Thyroid gland (tissue), 4 donors: ENCODE results near the gene TAP1.

ENCODE experiments used
- POLR2A ChIP-seq, 2 donors: fragments of 450-650 bp; IDR thresholded peaks; one replicate each; pipeline ENCODE4 v1.6.1; 2017; ENCODE audit warnings: antibody characterized with exemption in 2 of 2, mild to moderate bottlenecking in 2 of 2, moderate library complexity in 1 of 2
- TF ChIP-seq, protein P1 (sequence below), 6 experiments: fragments of 200-600 bp in 3 of 6; fragments of 450-650 bp in 3 of 6; sonication (generic) in 3 of 6; IDR thresholded peaks; one replicate each; pipeline ENCODE4 v1.5.1; 2016 to 2019; ENCODE audit warnings: antibody characterized with exemption in 6 of 6, mild to moderate bottlenecking in 2 of 6, inconsistent platforms in 1 of 6, moderate library complexity in 1 of 6

DNA sequence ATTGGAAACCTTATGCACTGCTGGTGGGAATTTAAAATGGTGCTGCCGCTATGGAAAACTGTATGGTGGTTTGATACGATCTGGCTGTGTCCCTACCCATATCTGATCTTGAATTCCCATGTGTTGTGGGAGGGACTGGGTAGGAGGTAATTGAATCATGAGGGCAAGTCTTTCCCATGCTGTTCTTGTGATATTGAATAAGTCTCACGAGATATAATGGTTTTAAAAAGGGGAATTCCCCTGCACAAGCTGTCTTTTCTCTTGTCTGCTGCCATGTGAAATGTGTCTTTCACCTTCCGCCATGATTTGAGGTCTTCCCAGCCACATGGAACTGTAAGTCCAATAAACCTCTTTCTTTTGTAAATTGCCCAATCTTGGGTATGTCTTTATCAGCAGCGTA is 19.8 kb downstream of the TAP1 start:
- TF ChIP-seq, protein P1, sequence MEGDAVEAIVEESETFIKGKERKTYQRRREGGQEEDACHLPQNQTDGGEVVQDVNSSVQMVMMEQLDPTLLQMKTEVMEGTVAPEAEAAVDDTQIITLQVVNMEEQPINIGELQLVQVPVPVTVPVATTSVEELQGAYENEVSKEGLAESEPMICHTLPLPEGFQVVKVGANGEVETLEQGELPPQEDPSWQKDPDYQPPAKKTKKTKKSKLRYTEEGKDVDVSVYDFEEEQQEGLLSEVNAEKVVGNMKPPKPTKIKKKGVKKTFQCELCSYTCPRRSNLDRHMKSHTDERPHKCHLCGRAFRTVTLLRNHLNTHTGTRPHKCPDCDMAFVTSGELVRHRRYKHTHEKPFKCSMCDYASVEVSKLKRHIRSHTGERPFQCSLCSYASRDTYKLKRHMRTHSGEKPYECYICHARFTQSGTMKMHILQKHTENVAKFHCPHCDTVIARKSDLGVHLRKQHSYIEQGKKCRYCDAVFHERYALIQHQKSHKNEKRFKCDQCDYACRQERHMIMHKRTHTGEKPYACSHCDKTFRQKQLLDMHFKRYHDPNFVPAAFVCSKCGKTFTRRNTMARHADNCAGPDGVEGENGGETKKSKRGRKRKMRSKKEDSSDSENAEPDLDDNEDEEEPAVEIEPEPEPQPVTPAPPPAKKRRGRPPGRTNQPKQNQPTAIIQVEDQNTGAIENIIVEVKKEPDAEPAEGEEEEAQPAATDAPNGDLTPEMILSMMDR (IDR thresholded peaks at IDR 0.05) = no peak
- TF ChIP-seq POLR2A (IDR thresholded peaks at IDR 0.05) = no peak
